Measurements from ENCODE around the gene ADARB1. TPM values are rescaled to one million over a fixed set of nuclear protein-coding genes. Genes with fewer than 3 reads are reported as not detected.

ADARB1 gene
- total RNA-seq, 1 experiment from 2014 or later: 15.8 TPM

DNA sequence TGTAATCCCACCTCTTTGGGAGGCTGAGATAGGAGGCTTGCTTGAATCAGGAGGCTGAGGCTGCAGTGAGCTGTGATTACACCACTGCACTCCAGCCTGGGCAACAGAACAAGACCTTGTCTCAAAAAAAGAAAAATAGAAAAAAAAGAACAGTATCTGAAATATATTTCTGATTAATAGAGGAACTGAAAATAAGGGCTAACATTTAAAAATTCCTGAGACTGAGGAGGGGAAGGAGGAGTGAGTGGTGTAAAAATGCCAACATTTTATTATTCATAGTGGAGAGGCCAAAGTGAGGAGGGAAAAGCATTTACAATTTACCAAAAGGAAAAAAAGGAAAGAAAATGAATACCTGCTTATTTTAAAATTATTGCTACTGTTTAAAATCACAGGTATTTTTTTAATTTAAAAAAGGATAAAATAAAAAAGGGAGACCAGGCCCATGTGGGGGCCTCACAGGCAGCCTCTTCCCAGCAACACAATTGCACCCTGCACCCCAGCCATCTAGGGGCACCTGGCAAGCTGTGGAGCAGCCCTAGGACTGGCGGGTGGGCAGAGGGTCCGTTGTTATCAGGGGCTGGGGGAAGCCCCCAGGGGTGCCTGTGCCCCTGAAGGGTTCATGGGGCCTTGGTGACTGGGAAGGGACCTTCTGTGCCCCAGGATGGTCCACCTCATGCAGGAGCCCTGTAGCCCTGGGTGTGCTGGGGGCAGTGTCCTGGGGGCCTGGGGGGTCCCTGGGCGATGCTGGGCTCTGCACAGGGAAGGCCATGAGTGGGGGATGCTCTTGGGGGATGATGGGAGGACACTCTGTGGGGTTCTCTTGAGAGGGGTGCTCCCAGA is 34.8 kb upstream of the ADARB1 start:
- Histone ChIP-seq H2BK15ac (ENCODE audit: low read depth, low read length) (no peak overlapping the region), H3K9me3 (ENCODE audit: control insufficient read depth, low read depth, low read length) (no peaks in the 10 kb centered on the region), H3K14ac (ENCODE audit: insufficient read depth, low read length) (no peak overlapping the region), H2BK12ac (ENCODE audit: insufficient read length, low read depth, low read length) (no peak overlapping the region), H3K18ac (ENCODE audit: insufficient read length, low read depth, low read length) (no peak overlapping the region), H3K23ac (ENCODE audit: insufficient read length, low read depth, low read length) (no peak overlapping the region), H3K4me2 (ENCODE audit: insufficient read depth, insufficient read length, low read length) (no peak overlapping the region), H4K91ac (ENCODE audit: insufficient read length, low read depth, low read length) (no peak overlapping the region), H2BK20ac (ENCODE audit: low read depth, low read length, poor library complexity, severe bottlenecking) (no peak overlapping the region), H3K9ac (ENCODE audit: extremely low read depth, insufficient read length, low read length) (no peak overlapping the region), H3K27me3 (ENCODE audit: insufficient read depth, low read length) (no peaks in the 10 kb centered on the region), H3K23me2 (ENCODE audit: insufficient read length, low read depth, low read length, poor library complexity, severe bottlenecking) (no peaks in the 10 kb centered on the region), H4K20me1 (ENCODE audit: control insufficient read depth, insufficient read depth, insufficient read length) (no peaks in the 10 kb centered on the region), H2AK5ac (ENCODE audit: insufficient read length, low read length) (no peak overlapping the region), H2AFZ (ENCODE audit: low read length) (no peak overlapping the region), H4K8ac (replicated peaks; ENCODE audit: insufficient read length, low read depth, low read length) (no peak overlapping the region), H3K27ac (ENCODE audit: insufficient read length, low read depth, low read length) (no peak overlapping the region), H4K5ac (ENCODE audit: insufficient read length, low read depth, low read length) (no peak overlapping the region), H3K4me1 (ENCODE audit: insufficient read depth, low read length) (no peaks in the 10 kb centered on the region), H3T11ph (ENCODE audit: low read length) (no peak overlapping the region), H3K79me1 (ENCODE audit: insufficient read depth, low read depth, low read length, poor library complexity, severe bottlenecking) (no peaks in the 10 kb centered on the region), H3K79me2 (ENCODE audit: insufficient read depth, low read length) (no peaks in the 10 kb centered on the region), H2BK120ac (ENCODE audit: low read depth, low read length, poor library complexity, severe bottlenecking) (no peak overlapping the region), H3K56ac (ENCODE audit: insufficient read length, low read depth, low read length) (no peak overlapping the region), H2BK5ac (ENCODE audit: insufficient read length, low read length) (no peak overlapping the region), H3K4ac (ENCODE audit: low read depth, low read length) (no peak overlapping the region)
- TF ChIP-seq, protein P1, sequence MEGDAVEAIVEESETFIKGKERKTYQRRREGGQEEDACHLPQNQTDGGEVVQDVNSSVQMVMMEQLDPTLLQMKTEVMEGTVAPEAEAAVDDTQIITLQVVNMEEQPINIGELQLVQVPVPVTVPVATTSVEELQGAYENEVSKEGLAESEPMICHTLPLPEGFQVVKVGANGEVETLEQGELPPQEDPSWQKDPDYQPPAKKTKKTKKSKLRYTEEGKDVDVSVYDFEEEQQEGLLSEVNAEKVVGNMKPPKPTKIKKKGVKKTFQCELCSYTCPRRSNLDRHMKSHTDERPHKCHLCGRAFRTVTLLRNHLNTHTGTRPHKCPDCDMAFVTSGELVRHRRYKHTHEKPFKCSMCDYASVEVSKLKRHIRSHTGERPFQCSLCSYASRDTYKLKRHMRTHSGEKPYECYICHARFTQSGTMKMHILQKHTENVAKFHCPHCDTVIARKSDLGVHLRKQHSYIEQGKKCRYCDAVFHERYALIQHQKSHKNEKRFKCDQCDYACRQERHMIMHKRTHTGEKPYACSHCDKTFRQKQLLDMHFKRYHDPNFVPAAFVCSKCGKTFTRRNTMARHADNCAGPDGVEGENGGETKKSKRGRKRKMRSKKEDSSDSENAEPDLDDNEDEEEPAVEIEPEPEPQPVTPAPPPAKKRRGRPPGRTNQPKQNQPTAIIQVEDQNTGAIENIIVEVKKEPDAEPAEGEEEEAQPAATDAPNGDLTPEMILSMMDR (conservative IDR thresholded peaks at IDR 0.05): no peak
- WGBS (ENCODE audit: extremely low coverage, insufficient read length, low lambda C conversion rate): no CpG with 5 or more reads among the region's 3 CpGs
- Mint-ChIP-seq H3K4me3 (no peak overlapping the region), H3K4me1 (no peaks in the 10 kb centered on the region), H3K27ac (no peak overlapping the region), H3K36me3 (ENCODE audit: insufficient read depth in 1 of 3, low read depth in 3 of 3) (peaks cover 0 to 6% (median 0%) of the 10 kb centered on the region in 3 experiments; a peak in 2 of 7 replicates), H3K27me3 (ENCODE audit: low read depth) (peaks cover 15% of the 10 kb centered on the region), H3K9me3 (peaks cover 8 to 11% of the 10 kb centered on the region in 2 experiments)
- DNase-seq: no peak
